ENCODE measurements around the gene TSKU. TPM values are rescaled to one million over a fixed set of nuclear protein-coding genes. Genes with fewer than 3 reads are reported as not detected.

TSKU gene
- polyA plus RNA-seq, 3 donors, result not detected

- H3K27me3 Mint-ChIP-seq (ENCODE audit: low read depth in 3 of 3), result peaks cover 6 to 17% (median 16%) of the 10 kb centered on the region in 3 donors
- no peak overlapping the region for H3K4me3 Mint-ChIP-seq
- Histone ChIP-seq H2AFZ (ENCODE audit: insufficient read depth, low read depth, low read length, poor library complexity, severe bottlenecking) (no peak overlapping the region), H3K79me2 (ENCODE audit: insufficient read depth, low read length) (no peaks in the 10 kb centered on the region), H3K4me3 (replicated peaks in 1 of 3; ENCODE audit: low read depth in 2 of 3, low read length in 3 of 3) (no peak overlapping the region), H3K27me3 (ENCODE audit: control insufficient read depth in 2 of 2, insufficient read depth in 2 of 2, low read length in 2 of 2) (no peaks in the 10 kb centered on the region), H4K20me1 (ENCODE audit: insufficient read depth, low read length) (no peaks in the 10 kb centered on the region), H3K4me1 (ENCODE audit: control insufficient read depth in 1 of 2, insufficient read depth in 2 of 2, low read length in 2 of 2) (no peaks in the 10 kb centered on the region), H3K9ac (ENCODE audit: insufficient read depth, low read length, poor library complexity, severe bottlenecking) (no peak overlapping the region), H3K27ac (ENCODE audit: low read depth in 1 of 2, low read length in 2 of 2) (no peak overlapping the region), H3K36me3 (replicated peaks in 1 of 2; ENCODE audit: control insufficient read depth in 1 of 2, insufficient read depth in 2 of 2, low read length in 2 of 2) (no peaks in the 10 kb centered on the region), H3K9me3 (replicated peaks in 1 of 2; ENCODE audit: control insufficient read depth in 1 of 2, insufficient read depth in 1 of 2, low read length in 2 of 2) (no peaks in the 10 kb centered on the region), H3K4me2 (replicated peaks; ENCODE audit: extremely low read depth, low read length, poor library complexity, severe bottlenecking) (no peak overlapping the region)
- WGBS (ENCODE audit: insufficient coverage), result 100% methylated on average over 6 of the region's 13 CpGs
- H3K4me1 Mint-ChIP-seq, result peaks cover 3% of the 10 kb centered on the region
- H3K36me3 Mint-ChIP-seq, result no peaks in the 10 kb centered on the region
- intact Hi-C loops (cut with micrococcal nuclease), result no loop called here
- no peak overlapping the region for H3K27ac Mint-ChIP-seq
- no peak for DNase-seq
- peaks cover 0 to 2% (median 0%) of the 10 kb centered on the region in 7 donors for H3K9me3 Mint-ChIP-seq
- TF ChIP-seq CTCF (IDR thresholded peaks at IDR 0.05), result no peak
Measured at GRCh38 chr11:76747915-76748860, 35.0 kb upstream of the TSKU start.

GRCh38 chr11:76748948-76749347 lies 34.2 kb upstream of the TSKU start:
- Mint-ChIP-seq H3K4me3 (no peak overlapping the region), H3K9me3 (peaks cover 0 to 2% (median 0%) of the 10 kb centered on the region in 7 donors), H3K36me3 (no peaks in the 10 kb centered on the region), H3K27me3 (ENCODE audit: low read depth in 3 of 3) (peaks cover 6 to 17% (median 16%) of the 10 kb centered on the region in 3 donors), H3K27ac (no peak overlapping the region), H3K4me1 (peaks cover 3% of the 10 kb centered on the region)
- no peaks in the 10 kb centered on the region for H3K9me3 ChIP-seq (replicated peaks in 1 of 2; ENCODE audit: control insufficient read depth in 1 of 2, insufficient read depth in 1 of 2, low read length in 2 of 2)
- H3K36me3 ChIP-seq (replicated peaks in 1 of 2; ENCODE audit: control insufficient read depth in 1 of 2, insufficient read depth in 2 of 2, low read length in 2 of 2), result no peaks in the 10 kb centered on the region
- TF ChIP-seq CTCF (IDR thresholded peaks at IDR 0.05), result no peak
- no peak overlapping the region for H3K4me2 ChIP-seq (replicated peaks; ENCODE audit: extremely low read depth, low read length, poor library complexity, severe bottlenecking)
- no peaks in the 10 kb centered on the region for H3K79me2 ChIP-seq (ENCODE audit: insufficient read depth, low read length)
- H4K20me1 ChIP-seq (ENCODE audit: insufficient read depth, low read length), result no peaks in the 10 kb centered on the region
- WGBS (ENCODE audit: insufficient coverage), result 100% methylated on average over 3 of the region's 5 CpGs
- no peak overlapping the region for H3K9ac ChIP-seq (ENCODE audit: insufficient read depth, low read length, poor library complexity, severe bottlenecking)
- H2AFZ ChIP-seq (ENCODE audit: insufficient read depth, low read depth, low read length, poor library complexity, severe bottlenecking), result no peak overlapping the region
- no peaks in the 10 kb centered on the region for H3K4me1 ChIP-seq (ENCODE audit: control insufficient read depth in 1 of 2, insufficient read depth in 2 of 2, low read length in 2 of 2)
- no peaks in the 10 kb centered on the region for H3K27me3 ChIP-seq (ENCODE audit: control insufficient read depth in 2 of 2, insufficient read depth in 2 of 2, low read length in 2 of 2)
- DNase-seq, result no peak
- H3K27ac ChIP-seq (ENCODE audit: low read depth in 1 of 2, low read length in 2 of 2), result no peak overlapping the region
- intact Hi-C loops (cut with micrococcal nuclease), result no loop called here
- no peak overlapping the region for H3K4me3 ChIP-seq (replicated peaks in 1 of 3; ENCODE audit: low read depth in 2 of 3, low read length in 3 of 3)

Data from CD14-positive monocyte (primary cell).